OCI-LY7 (cell line): Measurements from ENCODE around the gene OR2B2. TPM values are rescaled to one million over a fixed set of nuclear protein-coding genes. Genes with fewer than 3 reads are reported as not detected.
"Not testable (repeated sequence)": the region's sequence is repeated elsewhere in the genome, so short reads cannot be mapped to it uniquely, and the experiment has no call there.

Source experiments
- BruUV-seq: library from RNA; stranded (reverse); fragments of 400-500 nt; replicated peaks from 2 replicates; lab custom pipeline; 2021; lab: Mats Ljungman, UMichigan
- CTCF ChIA-PET: fragments of 300-600 bp; sonication (Branson Sonifier 250); formaldehyde crosslinking; loops from one replicate; lab custom pipeline; 2022; ENCODE audit warnings: antibody characterized with exemption; ENCODE audit not compliant: unreplicated experiment; lab: Charles Lee
- POLR2A ChIA-PET: fragments of 300-600 bp; sonication (Branson Sonifier 250); formaldehyde crosslinking; loops from one replicate; lab custom pipeline; 2022; ENCODE audit warnings: antibody characterized with exemption; lab: Charles Lee
- DNase-seq: peaks from one replicate; pipeline ENCODE4 v3.0.0-alpha.2; 2015; ENCODE audit warnings: low spot score
- H2AFZ ChIP-seq: fragments of 200-600 bp; sonication (generic), shearing (Covaris generic); 2 replicates; pipeline ENCODE4 v1.6.1; 2014; ENCODE audit warnings: mild to moderate bottlenecking, antibody characterized with exemption, low read length, moderate library complexity
- H3K27ac ChIP-seq: fragments of 200-600 bp; sonication (generic); 2 replicates; pipeline ENCODE4 v1.5.1; 2014; ENCODE audit warnings: mixed run types, low read depth, mild to moderate bottlenecking, moderate library complexity, low read length, inconsistent platforms; ENCODE audit not compliant: poor library complexity, severe bottlenecking
- H3K36me3 ChIP-seq: fragments of 200-600 bp; sonication (generic); 2 replicates; pipeline ENCODE4 v1.6.1; 2014; ENCODE audit warnings: mild to moderate bottlenecking, antibody characterized with exemption, low read length, moderate library complexity, mixed read lengths; ENCODE audit not compliant: insufficient read depth
- H3K4me1 ChIP-seq: fragments of 200-600 bp; sonication (generic); 2 replicates; pipeline ENCODE4 v1.5.1; 2014; ENCODE audit warnings: mild to moderate bottlenecking, low read length; ENCODE audit not compliant: insufficient read depth, poor library complexity, severe bottlenecking
- H3K4me2 ChIP-seq: fragments of 200-600 bp; sonication (generic); 2 replicates; pipeline ENCODE4 v1.6.1; 2014; ENCODE audit warnings: mild to moderate bottlenecking, low read length
- H3K4me3 ChIP-seq: fragments of 200-600 bp; sonication (generic); 2 replicates; pipeline ENCODE4 v1.5.1; 2014; ENCODE audit warnings: mild to moderate bottlenecking, low read depth, low read length; ENCODE audit not compliant: poor library complexity, severe bottlenecking
- H3K79me2 ChIP-seq: fragments of 200-600 bp; sonication (generic); 2 replicates; pipeline ENCODE4 v1.6.1; 2016; ENCODE audit warnings: low read depth, mild to moderate bottlenecking, low read length, moderate library complexity, mixed read lengths; ENCODE audit not compliant: insufficient read depth
- H3K9me2 ChIP-seq: fragments of 200-600 bp; sonication (generic); 2 replicates; pipeline ENCODE4 v1.6.1; 2016; ENCODE audit warnings: mild to moderate bottlenecking, low read length, mixed read lengths; ENCODE audit not compliant: insufficient read depth
- H3K9me3 ChIP-seq: fragments of 200-600 bp; sonication (generic); 2 replicates; pipeline ENCODE4 v1.6.1; 2014; ENCODE audit warnings: mild to moderate bottlenecking, mixed run types, low read length, mixed read lengths
- H4K20me1 ChIP-seq: fragments of 200-600 bp; sonication (generic); 2 replicates; pipeline ENCODE4 v1.6.1; 2014; ENCODE audit warnings: mild to moderate bottlenecking, antibody characterized with exemption, low read length, moderate library complexity, mixed read lengths; ENCODE audit not compliant: insufficient read depth
- EZH2phosphoT487 ChIP-seq: fragments of 200-600 bp; sonication (generic); IDR thresholded peaks from 2 replicates; pipeline ENCODE4 v1.6.1; 2018; ENCODE audit warnings: low read depth, borderline replicate concordance, mild to moderate bottlenecking, mixed run types, antibody characterized with exemption, low read length, moderate library complexity, mixed read lengths
- intact Hi-C: fragments of 100-400 bp; cut with micrococcal nuclease; formaldehyde crosslinking; loops from one replicate; pipeline ENCODE4 v1.10.0; 2022; ENCODE audit not compliant: unreplicated experiment
- total RNA-seq, 2 experiments: library from RNA; depleted of rRNA in 1 of 2; stranded (reverse); fragments of >200 nt in 1 of 2; shearing (Covaris generic) in 1 of 2; gene quantifications; 2 replicates each; pipeline ENCODE4 v1.2.3, GENCODE V29; 2014 to 2022
- TF ChIP-seq, protein P1 (sequence below): fragments of 200-600 bp; sonication (generic); conservative IDR thresholded peaks from 2 replicates; pipeline ENCODE4 v1.5.1; 2014; ENCODE audit warnings: mild to moderate bottlenecking, antibody characterized with exemption, low read length, moderate library complexity, mixed read lengths

Gene OR2B2
- total RNA-seq, 2 experiments from 2014 or later = not detected

DNA sequence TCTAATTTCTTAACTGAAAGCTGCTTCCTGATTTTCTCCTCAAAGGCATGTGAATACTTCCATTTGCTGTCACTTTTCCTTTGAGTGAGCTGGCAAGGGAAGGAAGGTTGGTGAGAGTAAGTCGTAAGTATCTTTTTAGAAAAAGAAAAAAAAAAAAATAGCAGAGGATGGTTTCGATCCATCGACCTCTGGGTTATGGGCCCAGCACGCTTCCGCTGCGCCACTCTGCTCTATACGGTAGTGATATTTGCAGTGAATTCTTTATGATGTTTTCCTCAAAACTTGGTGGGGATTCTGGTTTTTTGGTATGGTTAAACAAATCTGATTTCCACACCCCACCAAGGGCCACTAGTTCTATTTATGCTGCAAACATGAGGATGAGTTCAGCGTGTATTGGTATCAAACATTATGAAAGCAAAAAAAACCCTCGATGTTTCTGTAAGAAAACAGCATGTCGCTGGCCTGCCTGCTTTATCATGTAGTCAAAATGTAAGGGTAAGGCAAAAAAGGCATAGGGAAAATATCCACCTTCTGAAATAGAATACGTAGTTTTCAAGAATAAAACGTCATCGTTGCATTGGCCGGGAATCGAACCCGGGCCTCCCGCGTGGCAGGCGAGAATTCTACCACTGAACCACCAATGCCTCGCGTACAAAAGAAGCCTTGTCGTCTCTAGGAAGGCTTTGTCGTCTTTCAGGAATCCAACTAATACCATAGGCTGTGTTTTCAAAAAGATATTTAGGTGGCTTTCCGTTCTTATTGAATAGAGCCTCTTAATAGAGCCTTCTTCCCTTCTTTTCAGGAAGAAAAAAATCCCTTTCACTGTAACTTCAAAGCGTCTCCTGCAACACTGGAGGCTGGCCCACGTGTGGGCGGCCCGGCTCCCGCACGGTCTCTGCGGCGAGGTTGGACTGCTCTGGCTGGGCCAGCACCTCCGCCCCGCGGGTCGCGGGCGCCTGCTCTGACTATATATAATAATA, 9.6 kb downstream of the OR2B2 start:
- Histone ChIP-seq H4K20me1 (no peaks in the 10 kb centered on the region), H3K9me2 (no peaks in the 10 kb centered on the region), H3K4me3 (peak overlapping the region; percentile 73), H2AFZ (peak overlapping the region; percentile 77; the same call in 1 of the 2 replicates), H3K4me2 (peak overlapping the region; percentile 91), H3K4me1 (peaks cover 12% of the 10 kb centered on the region), H3K27ac (peak overlapping the region; percentile 78), H3K79me2 (no peaks in the 10 kb centered on the region), H3K9me3 (no peaks in the 10 kb centered on the region), H3K36me3 (no peaks in the 10 kb centered on the region)
- CTCF ChIA-PET = no interaction called here
- BruUV-seq = no TSS peak
- POLR2A ChIA-PET = interaction anchor here (0.5 to 1.4 kb wide), 8 partner anchors 8 to 1544 kb away, joined by 3 to 16 read pairs (median 3); partner anchors contain the start of gene ZKSCAN8
- intact Hi-C loops = loop anchor here (1.0 to 10.0 kb wide), 9 partner anchors 60 to 1082 kb away; partner anchors contain the start of genes ZNF165 and ZNF184
- DNase-seq = peak; percentile 81
- TF ChIP-seq EZH2phosphoT487 = no peak
- TF ChIP-seq, protein P1, sequence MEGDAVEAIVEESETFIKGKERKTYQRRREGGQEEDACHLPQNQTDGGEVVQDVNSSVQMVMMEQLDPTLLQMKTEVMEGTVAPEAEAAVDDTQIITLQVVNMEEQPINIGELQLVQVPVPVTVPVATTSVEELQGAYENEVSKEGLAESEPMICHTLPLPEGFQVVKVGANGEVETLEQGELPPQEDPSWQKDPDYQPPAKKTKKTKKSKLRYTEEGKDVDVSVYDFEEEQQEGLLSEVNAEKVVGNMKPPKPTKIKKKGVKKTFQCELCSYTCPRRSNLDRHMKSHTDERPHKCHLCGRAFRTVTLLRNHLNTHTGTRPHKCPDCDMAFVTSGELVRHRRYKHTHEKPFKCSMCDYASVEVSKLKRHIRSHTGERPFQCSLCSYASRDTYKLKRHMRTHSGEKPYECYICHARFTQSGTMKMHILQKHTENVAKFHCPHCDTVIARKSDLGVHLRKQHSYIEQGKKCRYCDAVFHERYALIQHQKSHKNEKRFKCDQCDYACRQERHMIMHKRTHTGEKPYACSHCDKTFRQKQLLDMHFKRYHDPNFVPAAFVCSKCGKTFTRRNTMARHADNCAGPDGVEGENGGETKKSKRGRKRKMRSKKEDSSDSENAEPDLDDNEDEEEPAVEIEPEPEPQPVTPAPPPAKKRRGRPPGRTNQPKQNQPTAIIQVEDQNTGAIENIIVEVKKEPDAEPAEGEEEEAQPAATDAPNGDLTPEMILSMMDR = no peak

DNA sequence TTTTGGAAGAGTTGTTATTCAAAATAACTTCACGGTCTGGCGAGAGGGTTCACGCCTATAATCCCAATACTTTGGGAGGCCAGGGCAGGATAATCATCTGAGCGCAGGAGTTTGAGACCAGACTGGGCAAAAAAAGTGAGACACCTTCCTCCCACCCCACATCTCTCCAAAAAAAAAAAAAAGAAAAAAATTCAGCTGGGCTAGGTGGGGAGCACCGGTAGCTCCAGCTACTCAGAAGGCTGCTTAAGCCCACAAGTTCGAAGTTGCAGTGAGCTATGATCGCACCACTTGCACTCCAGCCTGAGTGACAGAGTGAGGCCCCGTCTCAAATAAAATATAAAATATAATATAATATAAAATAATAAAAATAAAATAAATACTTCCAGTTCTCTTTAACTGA, 10.4 kb downstream of the OR2B2 start:
- CTCF ChIA-PET = no interaction called here
- Histone ChIP-seq H2AFZ (peak overlapping the region; percentile 40; the same call in 1 of the 2 replicates), H3K4me3 (peak overlapping the region; percentile 73), H3K27ac (peak overlapping the region; percentile 78), H3K4me1 (peaks cover 13% of the 10 kb centered on the region), H3K4me2 (peak overlapping the region; percentile 91; the same call in 1 of the 2 replicates), H4K20me1 (no peaks in the 10 kb centered on the region), H3K9me3 (no peaks in the 10 kb centered on the region), H3K36me3 (no peaks in the 10 kb centered on the region), H3K79me2 (no peaks in the 10 kb centered on the region), H3K9me2 (no peaks in the 10 kb centered on the region)
- no TSS peak for BruUV-seq
- no peak for TF ChIP-seq EZH2phosphoT487
- TF ChIP-seq, protein P1 = no peak
- DNase-seq = no peak
- POLR2A ChIA-PET = interaction anchor here (0.6 to 1.4 kb wide), 6 partner anchors 9 to 187 kb away, joined by 3 to 16 read pairs (median 4); a partner anchor contains a TSS
- intact Hi-C loops = loop anchor here (1.0 to 10.0 kb wide), 8 partner anchors 60 to 1083 kb away; partner anchors contain the start of genes ZNF165 and ZNF184

DNA sequence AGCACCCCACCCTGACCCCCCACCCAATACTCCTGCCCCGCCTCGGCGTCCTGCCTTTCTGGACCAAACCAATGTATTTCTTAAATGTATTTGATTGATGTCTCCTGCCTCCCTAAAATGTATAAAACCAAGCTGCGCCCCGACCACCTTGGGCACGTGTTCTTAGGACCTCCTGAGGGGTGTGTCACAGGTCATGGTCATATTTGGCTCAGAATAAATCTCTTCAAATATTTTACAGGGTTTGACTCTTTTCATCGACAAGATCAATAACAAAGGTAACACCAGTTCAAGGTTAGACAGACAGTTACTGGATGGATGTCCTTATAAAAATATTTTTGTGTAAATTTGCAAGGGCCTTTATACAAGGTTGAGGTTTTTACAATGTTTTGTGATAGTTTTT, 12.0 kb downstream of the OR2B2 start:
- POLR2A ChIA-PET = interaction anchor here (0.6 kb wide), 1 partner anchor 93 kb away, joined by 4 read pairs; no protein-coding TSS in a partner anchor
- CTCF ChIA-PET, H3K9me3 ChIP-seq: not testable (repeated sequence)

More for the DNA sequence above, 12.0 kb downstream of the OR2B2 start:
- not testable (repeated sequence) for H3K4me3 ChIP-seq, H2AFZ ChIP-seq, H3K27ac ChIP-seq, H3K9me2 ChIP-seq, H3K79me2 ChIP-seq, H3K36me3 ChIP-seq, H3K4me2 ChIP-seq, H4K20me1 ChIP-seq, DNase-seq, BruUV-seq
- H3K4me1 ChIP-seq = peaks cover 26% of the 10 kb centered on the region
- intact Hi-C loops = loop anchor here (5.0 to 10.0 kb wide), 6 partner anchors 62 to 1085 kb away; partner anchors contain the start of gene ZNF184
